ENCODE data around the gene FAF1. TPM values are rescaled to one million over a fixed set of nuclear protein-coding genes. Genes with fewer than 3 reads are reported as not detected.
"Not testable (repeated sequence)": the region's sequence is repeated elsewhere in the genome, so short reads cannot be mapped to it uniquely, and the experiment has no call there.

The FAF1 gene
- polyA plus RNA-seq, 2 donors, result 18.4 to 32.1 TPM

DNA sequence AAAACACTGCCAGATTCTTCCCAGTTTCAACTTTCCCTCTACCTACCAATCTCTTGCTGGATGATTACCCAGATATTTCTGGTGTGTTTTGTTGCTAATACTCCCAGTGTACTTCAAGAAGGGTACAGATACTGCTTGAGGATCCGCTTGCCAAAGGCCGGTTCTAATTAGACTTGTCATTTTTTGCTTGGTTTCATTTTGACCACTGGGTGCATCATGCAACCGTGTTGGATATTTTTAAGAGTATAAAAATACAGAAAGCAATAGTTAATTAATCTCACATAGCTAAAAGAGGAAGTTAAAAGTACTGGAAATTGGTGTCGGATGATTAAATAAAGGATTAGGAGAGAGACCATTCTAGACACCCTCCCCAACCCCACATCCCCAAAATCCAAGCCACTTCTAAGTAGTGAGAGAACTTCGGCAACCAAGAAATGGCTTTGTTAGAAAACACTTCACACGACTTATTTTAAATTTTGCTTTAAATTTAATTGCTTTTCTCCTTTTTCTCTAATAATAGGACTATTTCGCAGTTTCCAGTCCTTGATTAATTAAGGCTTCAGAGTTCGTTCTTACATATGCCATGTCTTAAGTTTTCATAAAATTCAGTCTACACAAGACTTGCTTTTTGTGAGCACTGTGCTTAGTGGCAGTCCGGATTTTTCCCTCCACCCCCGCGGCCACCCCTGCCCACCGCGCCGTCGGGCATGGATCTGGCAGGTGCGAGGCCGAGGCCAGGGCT lies 7.5 kb upstream of the FAF1 start:
- H3K4me3 ChIP-seq (ENCODE audit: low read depth in 1 of 2, low read length in 2 of 2), result peak overlapping the region; percentile 70 to 86
- H3K4me1 ChIP-seq (ENCODE audit: control insufficient read depth in 2 of 2, insufficient read depth in 2 of 2, low read length in 1 of 2), result no peaks in the 10 kb centered on the region
- 9 to 10% methylated on average over 17 of the region's 17 CpGs for WGBS, 2 donors
- H3K27me3 ChIP-seq (ENCODE audit: control insufficient read depth in 1 of 2, insufficient read depth in 2 of 2, low read length in 2 of 2), result no peaks in the 10 kb centered on the region
- no peaks in the 10 kb centered on the region for H3K36me3 ChIP-seq (ENCODE audit: control insufficient read depth in 2 of 2, insufficient read depth in 2 of 2, low read length in 1 of 2)
- peak overlapping the region; percentile 98 to 100 for H3K27ac ChIP-seq (ENCODE audit: low read depth in 2 of 2, low read length in 1 of 2)
- no peaks in the 10 kb centered on the region for H3K9me3 ChIP-seq (ENCODE audit: control insufficient read depth in 2 of 2, insufficient read depth in 1 of 2, low read depth in 1 of 2, low read length in 1 of 2)

DNA sequence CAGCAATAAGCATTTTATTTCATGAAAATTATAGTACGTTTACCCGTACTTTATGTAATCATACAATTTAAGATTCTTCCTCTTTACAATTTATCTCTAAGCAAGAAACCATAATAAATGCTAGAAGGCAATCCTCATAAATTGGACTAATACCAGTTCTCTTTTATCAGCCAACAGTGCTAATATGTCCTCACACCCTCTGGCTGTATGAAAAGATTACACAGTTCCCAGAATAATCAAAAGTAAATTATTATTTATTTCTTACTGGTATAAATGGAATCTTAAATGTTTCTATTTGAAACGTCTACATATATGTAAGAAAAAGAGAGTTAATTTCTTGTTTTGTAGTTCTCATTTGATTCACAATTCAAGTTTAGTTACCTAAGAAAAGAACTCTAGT lies 6.9 kb upstream of the FAF1 start:
- Histone ChIP-seq H3K4me1 (ENCODE audit: control insufficient read depth in 2 of 2, insufficient read depth in 2 of 2, low read length in 1 of 2) (no peaks in the 10 kb centered on the region), H3K9me3 (ENCODE audit: control insufficient read depth in 2 of 2, insufficient read depth in 1 of 2, low read depth in 1 of 2, low read length in 1 of 2) (no peaks in the 10 kb centered on the region), H3K27ac (ENCODE audit: low read depth in 2 of 2, low read length in 1 of 2) (no peak overlapping the region), H3K36me3 (ENCODE audit: control insufficient read depth in 2 of 2, insufficient read depth in 2 of 2, low read length in 1 of 2) (no peaks in the 10 kb centered on the region), H3K4me3 (ENCODE audit: low read depth in 1 of 2, low read length in 2 of 2) (peak overlapping the region in 1 of 2 donors; percentile 86), H3K27me3 (ENCODE audit: control insufficient read depth in 1 of 2, insufficient read depth in 2 of 2, low read length in 2 of 2) (no peaks in the 10 kb centered on the region)
- 57 to 60% methylated on average over 3 of the region's 3 CpGs for WGBS, 2 donors

DNA sequence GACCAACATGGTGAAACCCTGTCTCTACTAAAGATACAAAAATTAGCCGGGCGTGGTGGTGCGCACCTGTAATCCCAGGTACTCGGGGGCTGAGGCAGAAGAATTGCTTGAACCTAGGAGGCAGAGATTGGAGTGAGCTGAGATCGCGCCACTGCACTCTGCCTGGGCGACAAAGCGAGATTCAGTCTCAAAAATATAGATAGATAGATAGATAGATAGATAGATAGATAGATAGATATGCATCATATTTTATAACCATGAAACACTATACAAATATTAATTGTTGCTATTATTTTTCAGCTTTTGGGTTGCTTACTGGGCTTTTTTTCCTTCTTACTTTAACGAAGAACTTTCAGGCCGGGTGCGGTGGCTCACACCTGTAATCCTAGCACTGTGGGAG lies 4.8 kb upstream of the FAF1 start:
- no peak overlapping the region for H3K27ac ChIP-seq (ENCODE audit: low read depth in 2 of 2, low read length in 1 of 2)
- no peak overlapping the region for H3K4me3 ChIP-seq (ENCODE audit: low read depth in 1 of 2, low read length in 2 of 2)
- H3K4me1 ChIP-seq (ENCODE audit: control insufficient read depth in 2 of 2, insufficient read depth in 2 of 2, low read length in 1 of 2), result no peaks in the 10 kb centered on the region
- H3K27me3 ChIP-seq (ENCODE audit: control insufficient read depth in 1 of 2, insufficient read depth in 2 of 2, low read length in 2 of 2), result no peaks in the 10 kb centered on the region
- no peaks in the 10 kb centered on the region for H3K9me3 ChIP-seq (ENCODE audit: control insufficient read depth in 2 of 2, insufficient read depth in 1 of 2, low read depth in 1 of 2, low read length in 1 of 2)
- H3K36me3 ChIP-seq (ENCODE audit: control insufficient read depth in 2 of 2, insufficient read depth in 2 of 2, low read length in 1 of 2), result no peaks in the 10 kb centered on the region
- 94 to 96% methylated on average over 11 of the region's 11 CpGs for WGBS, 2 donors

DNA sequence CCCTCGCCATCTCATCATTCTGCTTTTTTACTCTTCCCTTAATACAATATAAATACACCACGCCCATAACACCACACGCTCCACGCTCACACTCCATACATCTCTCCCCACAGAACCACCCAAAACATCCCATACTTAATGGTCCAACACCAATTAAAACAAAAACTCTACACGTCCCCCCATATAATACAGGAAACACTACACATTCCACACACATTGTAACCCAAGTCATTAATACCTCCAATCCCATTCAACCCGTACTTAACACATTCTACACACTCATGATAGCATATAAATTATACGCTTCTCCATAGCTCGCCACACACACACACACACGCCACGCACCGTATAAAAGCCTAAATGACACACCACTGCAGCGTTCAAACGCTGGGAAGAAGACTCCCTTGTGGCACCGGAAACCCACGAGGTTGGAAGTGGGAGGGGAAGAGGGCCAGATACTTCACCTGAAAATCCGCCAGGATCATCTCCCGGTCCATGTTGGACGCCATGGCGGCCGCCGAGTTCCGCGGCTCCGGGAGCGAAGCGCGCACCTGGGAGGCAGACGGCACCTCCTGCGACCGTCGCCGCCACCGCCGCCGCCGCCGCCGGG lies 659 bp downstream of the FAF1 start:
- 0 to 1% methylated on average over 24 to 38 of the region's 38 CpGs for WGBS, 2 donors
- Histone ChIP-seq H3K9me3 (ENCODE audit: control insufficient read depth in 2 of 2, insufficient read depth in 1 of 2, low read depth in 1 of 2, low read length in 1 of 2) (no peaks in the 10 kb centered on the region), H3K36me3 (ENCODE audit: control insufficient read depth in 2 of 2, insufficient read depth in 2 of 2, low read length in 1 of 2) (no peaks in the 10 kb centered on the region)

DNA sequence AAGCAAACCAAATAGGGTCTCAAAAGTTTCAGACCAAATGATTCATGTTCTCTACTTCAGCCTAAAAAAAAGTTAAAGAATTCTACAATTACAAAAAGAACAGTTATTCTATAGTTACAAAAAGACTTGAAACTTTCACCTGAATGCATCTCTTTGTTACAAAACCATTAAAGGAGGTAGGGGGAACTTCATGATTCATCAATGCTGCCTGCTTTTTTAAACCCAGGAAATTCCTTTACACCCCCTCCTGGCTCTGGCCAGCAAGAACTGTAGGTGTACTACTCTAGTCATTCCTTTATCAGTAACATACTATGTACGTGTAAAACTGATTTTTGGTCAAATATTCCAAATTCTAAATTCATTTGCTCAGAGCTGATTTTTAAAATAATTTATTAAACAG lies 5.0 kb downstream of the FAF1 start:
- H3K4me1 ChIP-seq (ENCODE audit: control insufficient read depth in 2 of 2, insufficient read depth in 2 of 2, low read length in 1 of 2), result no peaks in the 10 kb centered on the region
- 45 to 58% methylated on average over 1 of the region's 1 CpG for WGBS, 2 donors
- H3K4me3 ChIP-seq (ENCODE audit: low read depth in 1 of 2, low read length in 2 of 2), result no peak overlapping the region
- no peak overlapping the region for H3K27ac ChIP-seq (ENCODE audit: low read depth in 2 of 2, low read length in 1 of 2)
- H3K9me3 ChIP-seq (ENCODE audit: control insufficient read depth in 2 of 2, insufficient read depth in 1 of 2, low read depth in 1 of 2, low read length in 1 of 2), result no peaks in the 10 kb centered on the region
- H3K36me3 ChIP-seq (ENCODE audit: control insufficient read depth in 2 of 2, insufficient read depth in 2 of 2, low read length in 1 of 2), result no peaks in the 10 kb centered on the region
- no peaks in the 10 kb centered on the region for H3K27me3 ChIP-seq (ENCODE audit: control insufficient read depth in 1 of 2, insufficient read depth in 2 of 2, low read length in 2 of 2)

More for the DNA sequence above, 659 bp downstream of the FAF1 start:
- Histone ChIP-seq H3K27me3 (ENCODE audit: control insufficient read depth in 1 of 2, insufficient read depth in 2 of 2, low read length in 2 of 2) (no peaks in the 10 kb centered on the region), H3K4me1 (ENCODE audit: control insufficient read depth in 2 of 2, insufficient read depth in 2 of 2, low read length in 1 of 2) (no peaks in the 10 kb centered on the region), H3K4me3 (ENCODE audit: low read depth in 1 of 2, low read length in 2 of 2) (peak overlapping the region; percentile 80 to 87), H3K27ac (ENCODE audit: low read depth in 2 of 2, low read length in 1 of 2) (peak overlapping the region; percentile 95)

DNA sequence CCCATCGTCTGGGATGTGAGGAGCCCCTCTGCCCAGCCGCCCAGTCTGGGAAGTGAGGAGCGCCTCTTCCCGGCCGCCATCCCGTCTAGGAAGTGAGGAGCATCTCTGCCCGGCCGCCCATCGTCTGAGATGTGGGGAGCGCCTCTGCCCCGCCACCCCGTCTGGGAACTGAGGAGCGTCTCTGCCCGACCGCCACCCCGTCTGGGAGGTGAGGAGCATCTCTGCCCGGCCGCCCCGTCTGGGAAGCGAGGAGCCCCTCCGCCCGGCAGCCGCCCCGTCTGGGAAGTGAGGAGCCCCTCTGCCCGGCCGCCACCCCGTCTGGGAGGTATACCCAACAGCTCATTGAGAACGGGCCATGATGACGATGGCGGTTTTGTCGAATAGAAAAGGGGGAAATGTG lies 7.5 kb downstream of the FAF1 start:
- not testable (repeated sequence) for H3K27me3 ChIP-seq (ENCODE audit: control insufficient read depth in 1 of 2, insufficient read depth in 2 of 2, low read length in 2 of 2); H3K9me3 ChIP-seq (ENCODE audit: control insufficient read depth in 2 of 2, insufficient read depth in 1 of 2, low read depth in 1 of 2, low read length in 1 of 2)

DNA sequence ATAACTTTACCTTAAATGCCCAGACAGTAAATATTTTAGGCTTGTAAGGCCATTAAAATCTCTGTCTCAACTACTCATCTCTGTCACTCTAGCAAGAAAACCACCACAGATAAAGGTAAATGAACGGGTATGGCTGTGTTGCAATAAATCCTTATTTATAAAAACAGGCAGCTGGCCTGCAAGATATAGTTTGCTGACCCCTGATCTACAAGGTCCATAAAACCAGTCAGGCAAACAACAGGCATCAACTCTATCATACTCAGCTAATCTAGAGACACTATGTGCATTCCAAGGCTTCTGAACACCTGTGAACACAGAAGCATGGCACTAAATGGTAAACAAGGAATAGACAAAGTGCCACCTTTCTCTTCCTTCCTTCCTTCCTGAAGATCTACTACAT lies 9.7 kb downstream of the FAF1 start:
- H3K4me3 ChIP-seq (ENCODE audit: low read depth in 1 of 2, low read length in 2 of 2), result no peak overlapping the region
- H3K9me3 ChIP-seq (ENCODE audit: control insufficient read depth in 2 of 2, insufficient read depth in 1 of 2, low read depth in 1 of 2, low read length in 1 of 2), result no peaks in the 10 kb centered on the region
- H3K36me3 ChIP-seq (ENCODE audit: control insufficient read depth in 2 of 2, insufficient read depth in 2 of 2, low read length in 1 of 2), result no peaks in the 10 kb centered on the region
- no peaks in the 10 kb centered on the region for H3K4me1 ChIP-seq (ENCODE audit: control insufficient read depth in 2 of 2, insufficient read depth in 2 of 2, low read length in 1 of 2)
- H3K27ac ChIP-seq (ENCODE audit: low read depth in 2 of 2, low read length in 1 of 2), result no peak overlapping the region
- WGBS, 2 donors, result 73 to 83% methylated on average over 1 of the region's 1 CpG
- H3K27me3 ChIP-seq (ENCODE audit: control insufficient read depth in 1 of 2, insufficient read depth in 2 of 2, low read length in 2 of 2), result no peaks in the 10 kb centered on the region

More for the DNA sequence above, 7.5 kb downstream of the FAF1 start:
- not testable (repeated sequence) for H3K4me1 ChIP-seq (ENCODE audit: control insufficient read depth in 2 of 2, insufficient read depth in 2 of 2, low read length in 1 of 2); H3K36me3 ChIP-seq (ENCODE audit: control insufficient read depth in 2 of 2, insufficient read depth in 2 of 2, low read length in 1 of 2); H3K27ac ChIP-seq (ENCODE audit: low read depth in 2 of 2, low read length in 1 of 2); H3K4me3 ChIP-seq (ENCODE audit: low read depth in 1 of 2, low read length in 2 of 2)
- WGBS, 2 donors, result 95 to 98% methylated on average over 31 of the region's 31 CpGs

DNA sequence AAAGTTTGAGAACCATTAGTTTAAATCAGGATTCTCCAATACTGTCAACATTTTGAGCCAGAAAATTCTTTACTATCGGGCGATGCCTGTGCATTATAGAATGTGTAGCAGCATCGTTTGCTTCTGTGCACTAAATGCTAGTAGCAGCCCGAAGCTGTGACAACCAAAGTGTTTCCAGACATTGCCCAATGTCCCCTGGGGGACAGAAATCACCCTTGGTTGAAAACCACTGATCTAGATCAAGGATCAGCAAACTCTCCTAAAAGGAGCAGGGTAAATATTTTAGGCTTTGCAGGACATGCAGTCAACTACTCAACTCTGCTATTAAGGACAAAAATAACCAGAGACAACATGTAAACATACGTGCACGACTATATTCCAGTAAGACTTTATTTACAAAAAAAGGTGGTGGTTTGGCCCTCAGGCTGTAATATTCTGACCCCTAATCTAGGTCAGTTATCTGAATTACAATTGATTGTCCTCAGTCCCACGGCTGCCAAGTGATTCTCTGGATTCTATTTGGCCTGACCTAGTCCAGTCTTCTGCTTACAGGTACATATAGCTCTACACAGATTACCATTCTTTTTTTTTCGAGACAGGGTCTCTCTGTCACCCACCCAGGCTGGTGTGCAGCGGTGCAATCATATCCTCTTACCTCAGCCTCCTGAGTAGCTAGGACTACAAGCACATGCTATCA lies 10.6 kb downstream of the FAF1 start:
- H3K4me3 ChIP-seq (ENCODE audit: low read depth in 1 of 2, low read length in 2 of 2), result no peak overlapping the region
- H3K9me3 ChIP-seq (ENCODE audit: control insufficient read depth in 2 of 2, insufficient read depth in 1 of 2, low read depth in 1 of 2, low read length in 1 of 2), result no peaks in the 10 kb centered on the region
- 87 to 88% methylated on average over 9 of the region's 9 CpGs for WGBS, 2 donors
- H3K27ac ChIP-seq (ENCODE audit: low read depth in 2 of 2, low read length in 1 of 2), result no peak overlapping the region
- no peaks in the 10 kb centered on the region for H3K27me3 ChIP-seq (ENCODE audit: control insufficient read depth in 1 of 2, insufficient read depth in 2 of 2, low read length in 2 of 2)
- peaks cover 0 to under 1% of the 10 kb centered on the region in 2 donors for H3K36me3 ChIP-seq (ENCODE audit: control insufficient read depth in 2 of 2, insufficient read depth in 2 of 2, low read length in 1 of 2)
- H3K4me1 ChIP-seq (ENCODE audit: control insufficient read depth in 2 of 2, insufficient read depth in 2 of 2, low read length in 1 of 2), result no peaks in the 10 kb centered on the region

DNA sequence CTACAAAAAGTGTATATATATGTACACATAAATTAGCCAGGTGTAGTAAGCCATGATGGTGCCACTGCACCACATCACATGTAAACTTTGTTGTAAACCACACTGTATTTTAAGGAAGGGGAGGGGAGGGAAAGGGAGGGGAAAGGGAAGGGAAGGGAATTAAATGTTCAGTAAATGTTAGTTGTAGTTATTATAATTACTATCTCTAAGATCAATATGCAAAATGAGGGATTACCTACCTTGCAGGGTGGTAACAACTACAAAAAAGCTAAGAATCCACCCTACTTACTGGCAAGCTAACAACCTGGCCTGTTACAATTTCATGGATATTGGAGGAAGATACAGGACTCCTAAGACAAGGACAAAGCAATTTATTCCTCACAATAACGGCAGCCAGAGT lies 17.7 kb downstream of the FAF1 start:
- H3K4me1 ChIP-seq (ENCODE audit: control insufficient read depth in 2 of 2, insufficient read depth in 2 of 2, low read length in 1 of 2), result no peaks in the 10 kb centered on the region
- H3K9me3 ChIP-seq (ENCODE audit: control insufficient read depth in 2 of 2, insufficient read depth in 1 of 2, low read depth in 1 of 2, low read length in 1 of 2), result no peaks in the 10 kb centered on the region
- no peak overlapping the region for H3K27ac ChIP-seq (ENCODE audit: low read depth in 2 of 2, low read length in 1 of 2)
- no peak overlapping the region for H3K4me3 ChIP-seq (ENCODE audit: low read depth in 1 of 2, low read length in 2 of 2)
- H3K36me3 ChIP-seq (ENCODE audit: control insufficient read depth in 2 of 2, insufficient read depth in 2 of 2, low read length in 1 of 2), result peaks cover 0 to 3% of the 10 kb centered on the region in 2 donors
- WGBS, 2 donors, result 87 to 100% methylated on average over 1 of the region's 1 CpG
- H3K27me3 ChIP-seq (ENCODE audit: control insufficient read depth in 1 of 2, insufficient read depth in 2 of 2, low read length in 2 of 2), result no peaks in the 10 kb centered on the region
